CD4-positive, alpha-beta T cell (primary cell): Measurements from ENCODE around the gene SPECC1. TPM values are rescaled to one million over a fixed set of nuclear protein-coding genes. Genes with fewer than 3 reads are reported as not detected.

Experiments
- ATAC-seq: fragments of 200-7000 bp; cut with Tn5 transposase; one replicate; pipeline ENCODE4 v1.10.0; 2022; ENCODE audit warnings: mild to moderate bottlenecking; ENCODE audit not compliant: poor library complexity
- CTCF ChIA-PET: fragments of 350-600 bp; sonication (Branson Sonifier 250); formaldehyde crosslinking; loops from one replicate; lab custom pipeline; 2021; ENCODE audit warnings: antibody characterized with exemption, inconsistent platforms; lab: Charles Lee
- POLR2A ChIA-PET: fragments of 350-600 bp; sonication (Branson Sonifier 250); formaldehyde crosslinking; loops from one replicate; lab custom pipeline; 2021; ENCODE audit warnings: antibody characterized with exemption, inconsistent platforms; lab: Charles Lee
- DNase-seq, 14 experiments: peaks; one replicate each; pipeline ENCODE4 v3.0.0-alpha.2; 2013 to 2020; ENCODE audit warnings: mixed read lengths in 2 of 14
- H3K27ac ChIP-seq, 2 donors: one replicate each; pipeline versions ENCODE4 v1.5.1 to v1.7.0; 2013; ENCODE audit warnings: low read length in 2 of 2, low read depth in 1 of 2, mild to moderate bottlenecking in 1 of 2
- H3K27me3 ChIP-seq, 2 experiments: 1 replicate in 1 of 2; 2 replicates in 1 of 2; pipeline versions ENCODE4 v1.6.1 to v1.7.0; 2013; ENCODE audit warnings: low read length in 2 of 2, control low read depth in 1 of 2, mild to moderate bottlenecking in 1 of 2, moderate library complexity in 1 of 2; ENCODE audit not compliant: insufficient read depth in 2 of 2, control insufficient read depth in 1 of 2
- H3K36me3 ChIP-seq: one replicate; pipeline ENCODE4 v1.6.1; 2013; ENCODE audit warnings: low read length, control low read depth; ENCODE audit not compliant: insufficient read depth
- H3K4me1 ChIP-seq: one replicate; pipeline ENCODE4 v1.6.1; 2013; ENCODE audit warnings: low read length, control low read depth; ENCODE audit not compliant: insufficient read depth
- H3K4me3 ChIP-seq: one replicate; pipeline ENCODE4 v1.5.1; 2013; ENCODE audit warnings: mild to moderate bottlenecking, low read length, moderate library complexity
- H3K9me3 ChIP-seq, 2 experiments: 1 replicate in 1 of 2; 2 replicates in 1 of 2; pipeline versions ENCODE4 v1.6.1 to v1.7.0; 2013; ENCODE audit warnings: low read length in 2 of 2, mild to moderate bottlenecking in 2 of 2, control low read depth in 1 of 2, moderate library complexity in 1 of 2; ENCODE audit not compliant: control insufficient read depth in 1 of 2, insufficient read depth in 1 of 2
- H3K27ac Mint-ChIP-seq: one replicate; pipeline ENCODE4 v1.8.0; 2020; ENCODE audit warnings: mixed read lengths
- H3K27me3 Mint-ChIP-seq: one replicate; pipeline ENCODE4 v1.8.0; 2021; ENCODE audit warnings: mixed read lengths
- H3K36me3 Mint-ChIP-seq: one replicate; pipeline ENCODE4 v1.8.0; 2021; ENCODE audit warnings: low read depth, mixed read lengths
- H3K4me1 Mint-ChIP-seq: one replicate; pipeline ENCODE4 v1.8.0; 2021; ENCODE audit warnings: low read depth, mixed read lengths
- H3K4me3 Mint-ChIP-seq: one replicate; pipeline ENCODE4 v1.8.0; 2020; ENCODE audit warnings: mild to moderate bottlenecking, mixed read lengths
- H3K9me3 Mint-ChIP-seq: one replicate; pipeline ENCODE4 v1.8.0; 2020; ENCODE audit warnings: mixed read lengths
- intact Hi-C, 2 experiments: fragments of 100-400 bp; cut with DNase I in 1 of 2; cut with micrococcal nuclease in 1 of 2; formaldehyde crosslinking; loops; one replicate each; pipeline versions ENCODE4 v1.15.1 to v1.9.0; 2023 to 2025; cut with DNase I, micrococcal nuclease
- total RNA-seq, 174 experiments: library from RNA in 2 of 174; stranded (reverse) in 2 of 174; gene quantifications; one replicate each; pipeline ENCODE4 v1.2.3 and lab custom pipeline; 2021 to 2026
- TF ChIP-seq, protein P1 (sequence below): fragments of 200-600 bp; IDR thresholded peaks from one replicate; pipeline ENCODE4 v1.8.0; 2022; ENCODE audit warnings: antibody characterized with exemption, mild to moderate bottlenecking

Gene SPECC1
- total RNA-seq, 2 experiments from 2014 or later: 4.3 to 4.4 TPM

DNA sequence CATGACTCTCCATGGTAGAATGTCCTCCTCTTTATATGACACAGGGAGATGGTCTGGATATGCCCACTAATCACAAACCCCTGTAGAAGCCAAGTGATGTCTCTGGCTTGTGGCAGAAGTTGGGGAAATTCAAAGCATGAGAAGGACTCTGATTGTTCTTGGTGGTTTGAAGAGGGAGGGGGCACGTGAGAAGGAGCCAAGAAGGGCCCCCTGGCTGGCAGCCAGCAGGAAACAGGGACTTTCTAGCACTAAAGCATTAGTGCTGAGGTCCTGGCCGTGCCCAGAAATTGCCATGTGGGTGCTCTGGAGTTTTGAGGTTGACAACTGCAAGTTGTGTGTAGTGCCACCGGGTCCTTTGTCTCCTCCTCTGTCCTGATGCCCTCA is 258.3 kb downstream of the SPECC1 start:
- Mint-ChIP-seq H3K4me1 (peaks cover 92% of the 10 kb centered on the region), H3K36me3 (no peaks in the 10 kb centered on the region), H3K4me3 (peak overlapping the region; percentile 42), H3K27me3 (no peaks in the 10 kb centered on the region), H3K27ac (peak overlapping the region; percentile 74), H3K9me3 (no peaks in the 10 kb centered on the region)
- H3K4me1 ChIP-seq: peaks cover 51% of the 10 kb centered on the region
- POLR2A ChIA-PET: interaction anchor here (1.0 to 1.3 kb wide), 3 partner anchors 9 to 33 kb away, joined by 3 to 6 read pairs (median 5); no protein-coding TSS in a partner anchor
- H3K27me3 ChIP-seq: no peaks in the 10 kb centered on the region
- intact Hi-C loops: no loop called here
- TF ChIP-seq, protein P1, sequence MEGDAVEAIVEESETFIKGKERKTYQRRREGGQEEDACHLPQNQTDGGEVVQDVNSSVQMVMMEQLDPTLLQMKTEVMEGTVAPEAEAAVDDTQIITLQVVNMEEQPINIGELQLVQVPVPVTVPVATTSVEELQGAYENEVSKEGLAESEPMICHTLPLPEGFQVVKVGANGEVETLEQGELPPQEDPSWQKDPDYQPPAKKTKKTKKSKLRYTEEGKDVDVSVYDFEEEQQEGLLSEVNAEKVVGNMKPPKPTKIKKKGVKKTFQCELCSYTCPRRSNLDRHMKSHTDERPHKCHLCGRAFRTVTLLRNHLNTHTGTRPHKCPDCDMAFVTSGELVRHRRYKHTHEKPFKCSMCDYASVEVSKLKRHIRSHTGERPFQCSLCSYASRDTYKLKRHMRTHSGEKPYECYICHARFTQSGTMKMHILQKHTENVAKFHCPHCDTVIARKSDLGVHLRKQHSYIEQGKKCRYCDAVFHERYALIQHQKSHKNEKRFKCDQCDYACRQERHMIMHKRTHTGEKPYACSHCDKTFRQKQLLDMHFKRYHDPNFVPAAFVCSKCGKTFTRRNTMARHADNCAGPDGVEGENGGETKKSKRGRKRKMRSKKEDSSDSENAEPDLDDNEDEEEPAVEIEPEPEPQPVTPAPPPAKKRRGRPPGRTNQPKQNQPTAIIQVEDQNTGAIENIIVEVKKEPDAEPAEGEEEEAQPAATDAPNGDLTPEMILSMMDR: no peak
- peak; percentile 72 for ATAC-seq
- H3K36me3 ChIP-seq: no peaks in the 10 kb centered on the region
- CTCF ChIA-PET: no interaction called here
- no peak overlapping the region for H3K27ac ChIP-seq
- H3K4me3 ChIP-seq: no peak overlapping the region
- no peaks in the 10 kb centered on the region for H3K9me3 ChIP-seq
- DNase-seq: peak; percentile 23 to 85 (median 45)

GRCh38 chr17:20270369-20270768 is 261.2 kb downstream of the SPECC1 start:
- Mint-ChIP-seq H3K27ac (peak overlapping the region; percentile 80), H3K9me3 (no peaks in the 10 kb centered on the region), H3K36me3 (no peaks in the 10 kb centered on the region), H3K27me3 (no peaks in the 10 kb centered on the region), H3K4me1 (peaks cover 97% of the 10 kb centered on the region), H3K4me3 (no peak overlapping the region)
- ATAC-seq (no peak), DNase-seq (no peak)
- no peak overlapping the region for H3K4me3 ChIP-seq
- intact Hi-C loops: loop anchor here (2.0 to 5.0 kb wide), 3 partner anchors 16 to 47 kb away; no protein-coding TSS in a partner anchor
- peaks cover 64% of the 10 kb centered on the region for H3K4me1 ChIP-seq
- ChIA-PET CTCF (no interaction called here), POLR2A (interaction anchor here (0.9 to 1.5 kb wide), 2 partner anchors 8 to 42 kb away, joined by 3 to 5 read pairs; no protein-coding TSS in a partner anchor)
- H3K36me3 ChIP-seq: no peaks in the 10 kb centered on the region
- H3K27me3 ChIP-seq: no peaks in the 10 kb centered on the region
- no peaks in the 10 kb centered on the region for H3K9me3 ChIP-seq
- TF ChIP-seq, protein P1: no peak
- H3K27ac ChIP-seq: peak overlapping the region in 1 of 2 donors; percentile 30

DNA sequence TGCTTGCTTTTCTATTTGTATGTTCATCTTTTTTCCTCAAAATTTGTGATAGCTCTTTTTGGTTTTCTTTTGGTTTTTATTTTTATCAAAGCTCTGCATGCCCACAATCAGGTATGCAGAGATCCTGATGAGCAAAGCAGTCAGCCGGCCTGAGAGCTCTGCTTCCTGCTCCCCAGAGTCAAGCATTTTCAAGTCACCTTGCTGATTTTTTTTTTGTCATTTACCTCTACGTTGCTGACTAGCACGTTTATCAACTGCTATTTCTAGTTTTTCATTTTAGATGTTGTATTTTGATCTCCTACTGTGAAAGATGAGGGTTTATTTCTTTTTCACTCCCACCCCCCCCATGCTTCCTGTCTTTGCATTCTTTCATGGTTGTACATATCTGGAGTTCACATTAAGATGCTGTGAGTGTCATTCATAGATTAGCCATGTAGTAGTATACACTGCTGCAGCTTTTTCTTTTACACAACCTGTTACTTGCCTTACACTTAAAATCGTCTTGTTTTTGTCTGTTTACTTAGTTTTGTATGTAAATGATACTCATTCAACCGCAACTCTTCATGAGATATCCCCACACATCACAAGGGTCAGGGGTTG is 262.0 kb downstream of the SPECC1 start:
- H3K4me1 Mint-ChIP-seq: peaks cover 97% of the 10 kb centered on the region
- peak overlapping the region; percentile 80 for H3K27ac Mint-ChIP-seq
- TF ChIP-seq, protein P1: no peak
- no peak overlapping the region for H3K4me3 ChIP-seq
- H3K36me3 Mint-ChIP-seq: no peaks in the 10 kb centered on the region
- H3K9me3 Mint-ChIP-seq: no peaks in the 10 kb centered on the region
- H3K9me3 ChIP-seq: no peaks in the 10 kb centered on the region
- CTCF ChIA-PET: no interaction called here
- no peaks in the 10 kb centered on the region for H3K27me3 Mint-ChIP-seq
- H3K36me3 ChIP-seq: no peaks in the 10 kb centered on the region
- H3K4me1 ChIP-seq: peaks cover 70% of the 10 kb centered on the region
- DNase-seq: peak in 6 of 14 experiments; percentile 12 to 57 (median 24)
- intact Hi-C loops: loop anchor here (2.0 to 5.0 kb wide), 3 partner anchors 16 to 46 kb away; no protein-coding TSS in a partner anchor
- H3K27me3 ChIP-seq: no peaks in the 10 kb centered on the region
- no peak overlapping the region for H3K27ac ChIP-seq
- peak; percentile 59 for ATAC-seq
- peak overlapping the region; percentile 78 for H3K4me3 Mint-ChIP-seq
- POLR2A ChIA-PET: interaction anchor here (0.7 to 1.5 kb wide), 5 partner anchors 9 to 42 kb away, joined by 3 to 5 read pairs (median 3); no protein-coding TSS in a partner anchor
